GM21529 (cell line): ENCODE measurements around the gene ARL2.
"Not testable (repeated sequence)": the region's sequence is repeated elsewhere in the genome, so short reads cannot be mapped to it uniquely, and the experiment has no call there.

Experiments used
- ATAC-seq: cut with Tn5 transposase; IDR thresholded peaks from one replicate; pipeline ENCODE4 v1.9.1; 2021; ENCODE audit not compliant: unreplicated experiment

Gene ARL2

DNA sequence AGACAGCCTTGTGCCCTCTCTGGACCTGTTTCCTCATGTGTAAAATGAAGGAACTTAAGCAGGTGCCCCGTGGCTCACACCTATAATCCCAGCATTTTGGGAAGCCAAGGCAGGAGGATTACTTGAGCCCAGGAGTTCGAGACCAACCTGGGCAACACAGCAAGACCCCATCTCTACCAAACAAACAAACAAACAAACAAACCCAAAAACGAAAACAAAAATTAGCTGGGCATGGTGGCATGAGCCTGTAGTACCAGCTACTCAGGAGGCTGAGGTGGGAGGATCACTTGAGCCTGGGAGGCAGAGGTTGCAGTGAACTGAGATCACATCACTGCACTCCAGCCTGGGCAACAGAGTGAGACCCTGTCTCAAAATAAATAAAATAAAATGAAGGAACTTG, 10.0 kb upstream of the ARL2 start:
- not testable (repeated sequence) for ATAC-seq

GRCh38 chr11:65008016-65008415, 5.9 kb upstream of the ARL2 start:
- ATAC-seq = no peak

DNA sequence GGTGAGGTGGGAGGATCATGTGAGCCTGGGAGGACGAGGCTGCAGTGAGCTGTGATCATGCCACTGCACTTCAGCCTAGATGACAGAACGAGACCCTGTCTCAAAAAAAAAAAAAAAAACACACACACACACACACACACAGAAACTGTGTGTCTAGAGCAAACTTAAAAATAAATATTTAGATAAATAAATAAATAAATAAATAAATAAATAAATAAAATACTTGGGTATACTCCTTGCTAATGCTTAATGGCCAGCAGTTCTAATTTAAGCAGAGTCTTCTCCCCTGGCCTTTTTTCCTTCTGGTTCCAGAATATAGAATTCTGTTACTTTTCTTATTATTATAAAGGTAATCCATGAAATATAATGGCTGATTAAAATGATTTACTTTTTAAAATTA, 5.1 kb upstream of the ARL2 start:
- no peak for ATAC-seq

DNA sequence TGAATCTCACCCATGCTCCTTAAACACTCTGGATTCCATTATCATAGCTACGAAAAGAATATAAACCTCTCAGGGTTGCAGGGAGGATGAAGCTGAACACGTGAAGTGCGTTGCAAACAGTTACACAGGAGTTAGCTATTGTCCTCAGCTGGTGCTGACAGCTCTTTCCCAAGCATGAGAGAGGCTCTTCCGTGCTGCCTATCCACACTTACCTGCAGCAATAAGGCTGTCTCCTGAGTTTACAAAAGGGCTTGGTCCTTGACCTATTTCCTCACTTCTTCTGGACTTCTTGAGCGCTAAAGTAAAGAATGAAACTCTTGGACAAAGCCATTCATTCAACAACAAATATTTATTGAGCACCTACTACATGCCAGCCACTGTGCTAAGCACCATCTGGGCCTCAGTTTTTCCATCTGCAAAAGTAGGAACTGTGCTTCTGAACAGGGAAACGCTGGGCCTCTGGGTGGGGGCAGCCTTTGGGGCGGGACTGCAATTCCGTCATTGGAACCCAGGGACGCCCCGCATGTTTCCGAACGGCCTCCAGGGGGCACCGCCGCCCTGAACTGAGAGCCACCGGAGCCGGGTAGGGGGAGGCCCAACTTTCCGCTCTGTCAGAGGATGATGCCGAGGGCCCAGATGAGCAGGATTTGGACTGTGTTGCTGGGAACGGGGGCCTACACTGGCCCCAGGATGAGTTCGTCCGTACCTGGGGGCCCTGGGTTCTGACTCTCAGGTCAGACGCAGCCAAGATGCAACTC, 651 bp upstream of the ARL2 start:
- ATAC-seq = peak; percentile 69

DNA sequence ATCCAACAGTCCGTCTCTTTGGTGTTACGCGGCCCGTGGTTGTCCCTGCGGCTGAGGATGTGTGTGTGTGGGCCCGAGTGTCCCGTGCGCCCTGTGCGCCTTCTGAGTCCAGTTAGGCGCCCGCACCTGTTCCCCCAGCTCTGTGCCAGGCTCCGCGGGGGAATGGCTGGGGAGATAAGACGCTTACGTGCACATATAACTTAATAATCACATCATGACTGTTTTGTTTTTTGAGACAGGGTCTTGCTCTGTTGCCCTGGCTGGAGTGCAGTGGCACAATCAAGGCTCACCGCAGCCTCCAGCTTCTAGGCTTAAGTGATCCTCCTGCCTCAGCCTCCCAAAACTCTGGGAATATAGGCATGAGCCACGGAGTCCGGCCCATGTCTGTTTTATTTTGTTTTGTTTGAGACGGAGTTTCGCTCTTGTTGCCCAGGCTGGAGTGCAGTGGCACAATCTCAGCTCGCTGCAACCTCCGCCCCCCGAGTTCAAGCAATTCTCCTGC, 817 bp downstream of the ARL2 start:
- no peak for ATAC-seq

GRCh38 chr11:65016705-65017104, 2.7 kb downstream of the ARL2 start:
- no peak for ATAC-seq

DNA sequence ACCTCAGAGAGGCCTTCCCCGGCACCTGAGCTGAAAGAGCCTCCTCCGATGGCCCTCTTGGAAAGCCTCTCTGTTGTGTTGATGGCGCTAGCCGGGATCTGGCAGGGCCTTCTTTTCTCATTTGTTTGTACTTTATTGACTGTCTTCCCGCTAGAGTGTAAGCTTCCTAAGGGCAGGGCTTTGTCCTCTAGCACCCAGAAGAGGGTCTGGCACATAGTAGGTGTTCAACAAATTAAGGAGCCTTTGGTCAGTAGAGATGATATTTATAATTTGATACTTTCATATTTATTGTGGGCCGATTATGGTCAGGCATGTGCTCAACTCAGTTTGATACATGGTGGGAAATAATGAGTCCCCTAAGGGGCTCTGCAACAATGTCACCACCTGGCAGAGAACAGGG, 4.0 kb downstream of the ARL2 start:
- ATAC-seq = no peak

DNA sequence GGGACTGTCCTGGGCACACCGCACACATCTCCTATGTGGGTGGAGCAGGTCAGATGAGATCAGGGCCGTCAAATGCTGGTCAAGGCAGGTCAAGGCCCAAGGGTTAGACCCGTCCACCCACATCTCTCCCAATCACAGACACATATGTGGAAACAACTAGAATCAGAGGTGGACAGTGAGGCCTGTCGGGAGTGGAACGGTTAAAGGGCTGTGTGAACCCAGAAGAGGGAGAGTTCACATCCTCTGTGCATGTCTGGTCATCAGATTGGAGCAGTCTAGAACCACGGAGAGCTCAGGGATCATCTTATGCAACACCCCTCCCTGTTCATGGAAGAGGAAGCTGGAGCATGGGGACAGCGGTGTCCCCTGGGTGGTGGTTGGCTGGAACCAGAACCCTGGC, 5.9 kb downstream of the ARL2 start:
- ATAC-seq = no peak

DNA sequence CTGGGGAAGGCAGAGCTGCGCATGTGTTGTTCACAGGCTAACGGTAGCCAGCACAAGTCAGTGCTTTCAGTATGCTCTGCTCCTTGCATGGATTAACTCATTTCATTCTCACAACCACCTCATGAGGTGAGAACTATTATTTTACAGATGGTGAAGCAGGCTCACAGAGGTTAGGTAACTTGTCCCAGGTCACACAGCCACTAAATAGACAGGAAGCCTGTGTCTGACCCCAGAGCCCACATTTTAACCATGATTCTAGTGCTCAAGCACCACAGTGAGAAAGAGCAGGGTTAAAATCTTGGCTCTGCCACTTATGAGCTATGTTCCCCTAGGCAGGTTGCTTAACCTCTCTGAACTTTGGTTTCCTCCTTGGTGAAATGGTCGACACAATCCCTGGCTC, 7.0 kb downstream of the ARL2 start:
- no peak for ATAC-seq

DNA sequence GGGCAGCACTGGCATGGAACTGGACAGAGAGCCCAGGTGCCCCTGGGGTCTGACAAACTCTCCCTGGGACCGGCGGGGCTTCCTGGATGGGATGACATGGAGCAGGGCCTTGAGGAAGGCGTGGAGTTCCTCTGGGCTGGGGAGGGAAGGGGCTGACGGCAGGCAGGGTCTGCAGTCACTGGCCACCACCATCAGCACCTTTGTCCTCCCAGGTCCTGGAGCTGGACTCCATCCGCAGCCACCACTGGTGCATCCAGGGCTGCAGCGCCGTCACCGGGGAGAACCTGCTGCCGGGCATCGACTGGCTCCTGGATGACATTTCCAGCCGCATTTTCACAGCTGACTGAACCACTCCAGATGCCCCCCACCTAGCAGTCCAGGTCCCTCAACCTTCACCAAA, 7.5 kb downstream of the ARL2 start:
- no peak for ATAC-seq

- not testable (repeated sequence) for ATAC-seq
These were observed 9.5 kb downstream of the ARL2 start for GRCh38 chr11:65023502-65023901.

GRCh38 chr11:65026810-65027209, 12.8 kb downstream of the ARL2 start:
- no peak for ATAC-seq

- peak; percentile 87 for ATAC-seq
These were observed 13.5 kb downstream of the ARL2 start, which contains the start of gene SNX15 for GRCh38 chr11:65027213-65028067. TSS of gene SNX15 (plus strand) at chr11:65027439. CDS start at chr11:65027538, 99 bp downstream.

- ATAC-seq = no peak
These were observed 18.3 kb downstream of the ARL2 start for GRCh38 chr11:65032216-65032615.

- no peak for ATAC-seq
These were observed 20.5 kb downstream of the ARL2 start for GRCh38 chr11:65034423-65034822.

DNA sequence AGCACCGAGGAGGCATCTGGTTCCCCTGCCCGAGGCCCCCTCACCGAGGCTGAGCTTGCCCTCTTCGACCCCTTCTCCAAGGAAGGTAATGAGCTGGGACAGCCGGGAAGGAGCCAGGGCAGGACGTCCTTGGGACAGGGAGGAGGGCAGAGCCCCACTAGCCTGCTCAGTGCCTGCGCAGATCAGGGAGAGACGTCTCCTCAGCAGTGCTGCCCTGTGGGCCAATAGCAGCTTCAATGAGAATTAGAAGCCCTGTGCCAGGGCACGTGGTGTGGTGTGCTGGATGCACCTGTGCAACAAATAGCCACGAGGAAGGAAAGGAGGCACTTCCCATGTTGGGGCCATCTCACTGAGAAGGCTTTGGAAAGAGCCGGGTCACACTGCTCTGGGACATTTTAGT, 21.6 kb downstream of the ARL2 start:
- ATAC-seq = no peak

- no peak for ATAC-seq
These were observed 23.0 kb downstream of the ARL2 start for GRCh38 chr11:65036931-65037330.

GRCh38 chr11:65040520-65040846, 26.5 kb downstream of the ARL2 start:
- ATAC-seq = no peak

DNA sequence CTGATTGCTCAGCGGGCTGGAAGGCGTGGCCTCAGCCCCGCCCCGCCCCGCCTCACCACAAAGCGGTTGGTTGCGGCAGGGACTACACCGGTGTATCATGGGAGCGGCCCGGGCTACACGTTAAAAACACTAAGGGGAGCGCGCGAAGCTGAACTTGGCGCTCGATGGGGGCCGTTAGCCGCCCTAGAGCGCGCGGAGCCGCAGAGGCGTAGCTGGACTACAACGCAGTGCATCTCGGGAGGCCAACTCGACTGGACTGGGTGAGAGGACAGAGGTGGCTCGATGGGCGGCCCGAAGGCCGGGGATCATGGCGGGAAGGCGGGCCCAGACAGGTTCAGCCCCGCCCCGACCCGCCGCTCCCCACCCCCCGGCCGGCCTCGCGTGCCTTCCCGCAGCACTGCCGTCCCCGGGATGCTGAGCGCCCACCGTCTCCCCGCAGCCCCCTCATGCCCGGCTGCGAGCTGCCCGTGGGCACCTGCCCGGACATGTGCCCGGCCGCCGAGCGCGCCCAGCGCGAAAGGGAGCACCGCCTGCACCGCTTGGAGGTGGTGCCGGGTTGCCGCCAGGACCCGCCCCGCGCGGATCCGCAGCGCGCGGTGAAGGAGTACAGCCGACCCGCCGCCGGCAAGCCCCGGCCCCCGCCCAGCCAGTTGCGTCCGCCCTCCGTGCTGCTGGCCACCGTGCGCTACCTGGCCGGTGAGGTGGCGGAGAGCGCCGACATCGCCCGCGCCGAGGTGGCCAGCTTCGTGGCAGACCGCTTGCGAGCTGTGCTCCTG, 27.1 kb downstream of the ARL2 start, which contains the start of gene SAC3D1:
TSS of gene SAC3D1 (plus strand) at position 364 of the 776 bp plus-strand sequence. CDS start at position 447, 83 bp downstream.
- ATAC-seq = peak; percentile 84

DNA sequence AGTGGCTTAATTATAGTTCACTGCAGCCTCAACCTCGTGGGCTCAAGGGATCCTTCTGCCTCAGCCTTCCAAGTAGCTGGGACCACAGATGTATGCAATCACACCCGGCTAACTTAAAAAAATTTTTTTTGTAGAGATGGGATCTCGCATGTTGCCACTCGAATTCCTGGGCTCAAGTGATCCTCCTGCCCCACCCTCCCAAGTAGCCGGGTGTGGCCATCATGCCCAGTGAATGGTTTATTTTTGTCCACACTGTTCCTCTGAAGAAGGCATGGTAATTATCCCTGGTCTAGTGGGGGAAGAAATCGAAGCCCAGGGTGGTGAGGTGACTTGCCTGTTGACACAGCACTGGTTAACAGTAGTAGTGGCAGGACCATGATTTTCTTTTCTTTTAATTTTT, 28.9 kb downstream of the ARL2 start:
- ATAC-seq = no peak

DNA sequence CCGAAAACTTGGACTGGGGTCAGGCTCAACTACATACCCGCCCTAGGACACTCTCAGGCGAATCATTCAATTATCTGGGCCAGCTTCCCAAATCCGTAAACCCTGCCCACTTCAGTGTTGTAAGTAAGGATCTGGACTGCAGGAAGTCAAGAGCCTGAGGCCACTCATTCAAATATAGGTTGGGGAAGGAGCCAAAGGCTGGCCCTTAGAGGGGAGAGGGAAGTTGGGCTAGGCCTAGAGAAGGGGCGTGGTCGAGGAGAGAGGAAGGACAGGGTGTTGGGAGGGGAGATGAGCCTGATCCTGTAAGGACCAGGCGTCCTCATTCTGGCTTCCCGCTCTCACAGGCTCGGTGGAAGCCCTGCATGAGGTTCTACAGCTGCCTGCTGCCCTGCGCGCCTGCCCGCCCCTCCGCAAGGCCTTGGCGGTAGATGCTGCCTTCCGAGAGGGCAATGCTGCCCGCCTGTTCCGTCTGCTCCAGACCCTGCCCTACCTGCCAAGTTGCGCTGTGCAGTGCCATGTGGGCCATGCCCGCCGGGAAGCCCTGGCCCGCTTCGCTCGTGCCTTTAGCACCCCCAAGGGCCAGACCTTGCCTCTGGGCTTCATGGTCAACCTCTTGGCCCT, 30.0 kb downstream of the ARL2 start:
- no peak for ATAC-seq
